PC-3 (cell line): ENCODE results near the gene IL25. TPM values are rescaled to one million over a fixed set of nuclear protein-coding genes. Genes with fewer than 3 reads are reported as not detected.
"Not testable (repeated sequence)": the region's sequence is repeated elsewhere in the genome, so short reads cannot be mapped to it uniquely, and the experiment has no call there.

Experiments used
- ATAC-seq: fragments of 200-7000 bp; cut with Tn5 transposase; 2 replicates; pipeline ENCODE4 v1.9.1; 2020; ENCODE audit warnings: mild to moderate bottlenecking, moderate library complexity
- BruUV-seq: library from RNA; stranded (reverse); fragments of 400-500 nt; replicated peaks from 2 replicates; lab custom pipeline; 2021; lab: Mats Ljungman, UMichigan
- CTCF ChIA-PET: fragments of 300-600 bp; sonication (Branson Sonifier 250); formaldehyde crosslinking; loops from one replicate; lab custom pipeline; 2022; ENCODE audit warnings: antibody characterized with exemption; lab: Charles Lee
- POLR2A ChIA-PET: fragments of 300-600 bp; sonication (Branson Sonifier 250); formaldehyde crosslinking; loops from one replicate; lab custom pipeline; 2022; ENCODE audit warnings: antibody characterized with exemption; ENCODE audit not compliant: unreplicated experiment; lab: Charles Lee
- DNase-seq: peaks from one replicate; pipeline ENCODE4 v3.0.0-alpha.2; 2015
- H2AFZ ChIP-seq: fragments of 300-600 bp; sonication (generic); 2 replicates; pipeline ENCODE4 v1.6.0; 2016; ENCODE audit warnings: antibody characterized with exemption, low read length
- H3F3A ChIP-seq: fragments of 300-600 bp; sonication (generic); one replicate; pipeline ENCODE4 v1.6.0; 2017; ENCODE audit warnings: antibody characterized with exemption, low read length, control low read depth, mild to moderate bottlenecking; ENCODE audit not compliant: unreplicated experiment
- H3K27ac ChIP-seq: fragments of 300-600 bp; sonication (generic); 2 replicates; pipeline ENCODE4 v1.5.1; 2016; ENCODE audit warnings: mild to moderate bottlenecking, low read length
- H3K27me3 ChIP-seq: fragments of 300-600 bp; sonication (generic); 2 replicates; pipeline ENCODE4 v1.6.1; 2016; ENCODE audit warnings: low read length, mixed read lengths
- H3K36me3 ChIP-seq: fragments of 300-600 bp; sonication (generic); 2 replicates; pipeline ENCODE4 v1.6.1; 2016; ENCODE audit warnings: low read depth, mixed run types, low read length, mixed read lengths
- H3K4me1 ChIP-seq: fragments of 300-600 bp; sonication (generic); 2 replicates; pipeline ENCODE4 v1.5.1; 2016; ENCODE audit warnings: low read length; ENCODE audit not compliant: insufficient read depth
- H3K4me2 ChIP-seq: fragments of 300-600 bp; sonication (generic); 2 replicates; pipeline ENCODE4 v1.6.0; 2016; ENCODE audit warnings: low read length
- H3K4me3 ChIP-seq: fragments of 300-600 bp; sonication (generic); 2 replicates; pipeline ENCODE4 v1.5.1; 2016; ENCODE audit warnings: mild to moderate bottlenecking, low read length, mixed read lengths
- H3K79me2 ChIP-seq: fragments of 300-600 bp; sonication (generic); 2 replicates; pipeline ENCODE4 v1.6.1; 2017; ENCODE audit warnings: low read length, mixed read lengths
- H3K9ac ChIP-seq: fragments of 300-600 bp; sonication (generic); 2 replicates; pipeline ENCODE4 v1.6.0; 2016; ENCODE audit warnings: mild to moderate bottlenecking, low read length
- H3K9me2 ChIP-seq: fragments of 300-600 bp; sonication (generic); replicated peaks from 2 replicates; pipeline ENCODE4 v1.6.1; 2016; ENCODE audit warnings: mixed run types, low read length, mixed read lengths
- H3K9me3 ChIP-seq: fragments of 300-600 bp; sonication (generic); 2 replicates; pipeline ENCODE4 v1.6.1; 2016; ENCODE audit warnings: low read length, mixed read lengths
- H4K20me1 ChIP-seq: fragments of 300-600 bp; sonication (generic); 2 replicates; pipeline ENCODE4 v1.6.1; 2016; ENCODE audit warnings: low read length, mixed read lengths
- EZH2 ChIP-seq: fragments of 300-600 bp; sonication (generic); IDR thresholded peaks from one replicate; pipeline ENCODE4 v1.6.1; 2017; ENCODE audit warnings: antibody characterized with exemption, mild to moderate bottlenecking, low read length; ENCODE audit not compliant: unreplicated experiment
- EZH2phosphoT487 ChIP-seq: fragments of 300-600 bp; sonication (generic); IDR thresholded peaks from 2 replicates; pipeline ENCODE4 v1.6.1; 2018; ENCODE audit warnings: mild to moderate bottlenecking, antibody characterized with exemption, low read length, borderline replicate concordance
- intact Hi-C: fragments of 100-400 bp; cut with micrococcal nuclease; formaldehyde crosslinking; loops from 2 replicates; pipeline ENCODE4 v1.9.0; 2023
- total RNA-seq: library from RNA; depleted of rRNA; stranded (reverse); fragments of >200 nt; gene quantifications from 2 replicates; pipeline ENCODE4 v1.2.3, GENCODE V29; 2014
- TF ChIP-seq, protein P1 (sequence below): fragments of 300-600 bp; sonication (generic); conservative IDR thresholded peaks from 2 replicates; pipeline ENCODE4 v1.5.1; 2017; ENCODE audit warnings: antibody characterized with exemption, low read depth, mild to moderate bottlenecking, low read length

The IL25 gene
- total RNA-seq, 1 experiment from 2014 or later: not detected

DNA sequence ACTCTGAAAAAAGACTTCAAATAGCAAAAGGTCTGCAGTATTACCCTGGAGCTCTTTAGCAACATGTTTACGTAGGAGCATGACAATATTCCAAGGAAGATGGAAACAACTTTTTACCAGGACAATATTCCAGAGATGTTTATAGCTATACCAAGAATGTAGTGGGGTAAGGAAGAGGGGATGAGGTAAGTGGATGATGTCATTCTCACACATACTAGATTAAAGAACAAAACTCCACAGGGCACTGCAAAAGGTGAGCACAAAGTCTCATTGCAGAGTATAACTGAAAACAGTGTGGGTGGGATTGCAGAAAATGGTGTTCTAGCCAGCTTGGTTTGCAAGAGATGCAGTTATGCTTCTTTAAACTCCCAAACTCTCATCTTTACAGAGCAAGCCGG lies 12.6 kb downstream of the IL25 start:
- no peak overlapping the region for H3K4me2 ChIP-seq
- no peak overlapping the region for H2AFZ ChIP-seq
- H3K27me3 ChIP-seq: peaks cover 56% of the 10 kb centered on the region
- no peaks in the 10 kb centered on the region for H3K9me2 ChIP-seq
- ATAC-seq (no peak), DNase-seq (no peak)
- no peak overlapping the region for H3K27ac ChIP-seq
- H3F3A ChIP-seq: no peaks in the 10 kb centered on the region
- no peaks in the 10 kb centered on the region for H4K20me1 ChIP-seq
- H3K4me1 ChIP-seq: no peaks in the 10 kb centered on the region
- H3K9ac ChIP-seq: no peak overlapping the region
- H3K4me3 ChIP-seq: no peak overlapping the region
- ChIA-PET POLR2A (no interaction called here), CTCF (no interaction called here)
- H3K79me2 ChIP-seq: no peaks in the 10 kb centered on the region
- no peaks in the 10 kb centered on the region for H3K36me3 ChIP-seq
- TF ChIP-seq EZH2 (no peak), EZH2phosphoT487 (no peak)
- TF ChIP-seq, protein P1, sequence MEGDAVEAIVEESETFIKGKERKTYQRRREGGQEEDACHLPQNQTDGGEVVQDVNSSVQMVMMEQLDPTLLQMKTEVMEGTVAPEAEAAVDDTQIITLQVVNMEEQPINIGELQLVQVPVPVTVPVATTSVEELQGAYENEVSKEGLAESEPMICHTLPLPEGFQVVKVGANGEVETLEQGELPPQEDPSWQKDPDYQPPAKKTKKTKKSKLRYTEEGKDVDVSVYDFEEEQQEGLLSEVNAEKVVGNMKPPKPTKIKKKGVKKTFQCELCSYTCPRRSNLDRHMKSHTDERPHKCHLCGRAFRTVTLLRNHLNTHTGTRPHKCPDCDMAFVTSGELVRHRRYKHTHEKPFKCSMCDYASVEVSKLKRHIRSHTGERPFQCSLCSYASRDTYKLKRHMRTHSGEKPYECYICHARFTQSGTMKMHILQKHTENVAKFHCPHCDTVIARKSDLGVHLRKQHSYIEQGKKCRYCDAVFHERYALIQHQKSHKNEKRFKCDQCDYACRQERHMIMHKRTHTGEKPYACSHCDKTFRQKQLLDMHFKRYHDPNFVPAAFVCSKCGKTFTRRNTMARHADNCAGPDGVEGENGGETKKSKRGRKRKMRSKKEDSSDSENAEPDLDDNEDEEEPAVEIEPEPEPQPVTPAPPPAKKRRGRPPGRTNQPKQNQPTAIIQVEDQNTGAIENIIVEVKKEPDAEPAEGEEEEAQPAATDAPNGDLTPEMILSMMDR: no peak
- intact Hi-C loops: no loop called here
- BruUV-seq: no TSS peak
- H3K9me3 ChIP-seq: no peaks in the 10 kb centered on the region

DNA sequence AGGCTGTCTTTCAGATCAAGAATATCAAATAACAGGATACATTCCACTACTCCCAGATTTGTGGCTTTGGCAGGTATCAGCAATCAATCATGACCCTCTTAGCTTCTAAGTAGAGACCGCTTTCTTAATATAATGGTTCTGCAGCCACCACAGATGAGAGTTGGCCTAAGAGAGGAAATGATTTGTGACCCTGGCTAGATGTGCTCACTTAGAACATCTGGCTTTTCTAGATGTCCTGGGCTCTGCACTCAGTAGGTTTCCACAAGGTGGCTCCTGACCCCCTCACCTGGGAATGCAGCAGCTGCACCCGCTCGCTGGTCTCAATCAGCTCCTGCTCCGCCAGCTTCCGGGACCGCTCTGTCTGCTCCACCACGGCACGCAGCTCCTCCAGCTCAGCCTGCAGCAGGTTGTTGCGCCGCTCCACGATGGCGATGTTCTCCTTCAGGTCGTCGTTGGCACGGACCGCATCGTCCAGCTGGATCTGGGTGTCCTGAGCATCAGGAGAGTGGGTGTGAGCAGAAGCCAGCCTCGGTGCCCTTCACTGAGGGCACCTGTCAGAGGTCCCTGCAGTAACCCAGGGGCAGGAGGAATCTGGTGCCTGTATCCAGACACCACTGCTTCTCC lies 13.1 kb downstream of the IL25 start:
- no TSS peak for BruUV-seq

DNA sequence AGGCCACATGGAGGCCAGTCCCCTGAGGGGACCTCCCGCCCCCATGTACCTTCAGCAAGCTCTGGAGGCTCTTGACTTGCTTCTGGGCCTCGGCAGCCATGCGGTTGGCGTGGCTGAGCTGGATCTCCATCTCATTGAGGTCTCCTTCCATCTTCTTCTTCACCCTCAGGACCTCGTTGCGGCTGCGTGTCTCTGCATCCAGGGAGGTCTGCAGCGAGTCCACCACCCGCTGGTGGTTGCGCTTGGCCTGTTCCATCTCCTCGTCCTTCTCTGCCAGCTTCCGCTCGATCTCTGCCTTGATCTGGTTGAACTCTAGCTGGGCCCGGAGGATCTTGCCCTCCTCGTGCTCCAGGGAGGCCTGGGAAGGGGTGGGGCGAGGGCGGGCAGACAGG lies 13.7 kb downstream of the IL25 start:
- not testable (repeated sequence) for ATAC-seq

More for the DNA sequence above, 13.1 kb downstream of the IL25 start:
- H2AFZ ChIP-seq: no peak overlapping the region
- TF ChIP-seq, protein P1: no peak
- TF ChIP-seq EZH2 (no peak), EZH2phosphoT487 (no peak)
- H3K4me1 ChIP-seq: no peaks in the 10 kb centered on the region
- no peaks in the 10 kb centered on the region for H4K20me1 ChIP-seq
- intact Hi-C loops: no loop called here
- no peaks in the 10 kb centered on the region for H3K9me2 ChIP-seq
- no peak overlapping the region for H3K27ac ChIP-seq
- no peak overlapping the region for H3K4me3 ChIP-seq
- peaks cover 58% of the 10 kb centered on the region for H3K27me3 ChIP-seq
- POLR2A ChIA-PET: no interaction called here
- no peaks in the 10 kb centered on the region for H3K9me3 ChIP-seq
- H3F3A ChIP-seq: no peaks in the 10 kb centered on the region
- no peaks in the 10 kb centered on the region for H3K79me2 ChIP-seq
- H3K4me2 ChIP-seq: no peak overlapping the region
- no peak overlapping the region for H3K9ac ChIP-seq
- no peaks in the 10 kb centered on the region for H3K36me3 ChIP-seq
- CTCF ChIA-PET: no interaction called here
- DNase-seq (no peak), ATAC-seq (no peak)

More for the DNA sequence above, 13.7 kb downstream of the IL25 start:
- POLR2A ChIA-PET, H3K9ac ChIP-seq, H3K4me2 ChIP-seq, H3K4me1 ChIP-seq, H3K9me3 ChIP-seq, H2AFZ ChIP-seq, H4K20me1 ChIP-seq, intact Hi-C loops, H3K4me3 ChIP-seq, H3F3A ChIP-seq, H3K9me2 ChIP-seq, H3K27ac ChIP-seq, BruUV-seq, H3K79me2 ChIP-seq, DNase-seq, H3K36me3 ChIP-seq: not testable (repeated sequence)
- CTCF ChIA-PET: interaction anchor here (1.0 kb wide), 1 partner anchor 60 kb away, joined by 8 read pairs; no protein-coding TSS in a partner anchor
- H3K27me3 ChIP-seq: peaks cover 61% of the 10 kb centered on the region
